Stimulated activated CD8-positive, alpha-beta memory T cell treated with anti-CD3 and anti-CD28 coated beads, Interleukin-12 subunit alpha, Interleukin-12 subunit beta, amount 100 ng/mL, for 1 hour (primary cell): ENCODE results near the gene NFIA.

Experiments
- DNase-seq: peaks from one replicate; pipeline ENCODE4 v3.0.0-alpha.2; 2020; ENCODE audit warnings: low read depth

NFIA gene

GRCh38 chr1:61297887-61298286 is 215.5 kb downstream of the NFIA start:
- DNase-seq: no peak

GRCh38 chr1:61299463-61299862 is 217.1 kb downstream of the NFIA start:
- DNase-seq: no peak

GRCh38 chr1:61300899-61301298 is 218.5 kb downstream of the NFIA start:
- DNase-seq: no peak

DNA sequence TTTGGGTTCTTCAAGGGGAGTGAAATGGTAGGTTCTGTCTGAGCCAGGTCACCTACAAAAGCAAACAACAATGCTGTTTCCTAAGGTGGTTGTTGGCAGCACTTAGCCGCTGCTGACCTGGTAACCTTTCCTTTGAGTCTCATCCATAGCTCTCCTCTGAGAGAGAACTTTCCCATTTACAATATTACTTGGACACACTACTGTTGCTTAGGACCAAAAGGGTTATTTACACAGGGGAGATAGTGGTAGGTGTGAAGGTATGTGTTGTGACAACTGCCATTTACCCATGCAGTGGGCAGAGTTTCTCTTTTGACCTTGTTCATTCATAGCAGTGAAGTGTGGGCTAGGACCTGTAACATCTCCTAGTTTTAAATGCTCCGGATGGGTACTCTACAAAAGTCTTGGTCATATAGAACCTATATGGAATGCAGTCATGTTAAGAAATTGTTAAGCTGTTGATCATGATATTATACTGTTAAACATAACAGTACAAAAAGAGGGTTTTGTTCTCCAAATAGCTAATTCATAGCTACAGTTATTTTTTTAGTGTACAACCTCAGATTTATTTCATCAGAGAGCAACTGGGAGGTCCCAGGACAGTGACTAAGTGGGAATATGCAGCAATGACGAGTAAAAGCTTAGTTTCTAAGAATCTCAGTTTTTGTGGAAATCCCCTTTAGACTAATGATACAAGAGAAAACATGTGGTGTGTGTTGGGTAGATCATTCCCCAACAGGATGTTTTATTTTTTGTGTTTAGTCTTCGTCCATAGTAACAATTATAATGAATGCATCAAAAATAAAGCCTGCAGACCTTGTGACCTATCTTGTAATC is 219.7 kb downstream of the NFIA start:
- DNase-seq: no peak

- DNase-seq: no peak
Measured at GRCh38 chr1:61307422-61308142, 225.2 kb downstream of the NFIA start.

DNA sequence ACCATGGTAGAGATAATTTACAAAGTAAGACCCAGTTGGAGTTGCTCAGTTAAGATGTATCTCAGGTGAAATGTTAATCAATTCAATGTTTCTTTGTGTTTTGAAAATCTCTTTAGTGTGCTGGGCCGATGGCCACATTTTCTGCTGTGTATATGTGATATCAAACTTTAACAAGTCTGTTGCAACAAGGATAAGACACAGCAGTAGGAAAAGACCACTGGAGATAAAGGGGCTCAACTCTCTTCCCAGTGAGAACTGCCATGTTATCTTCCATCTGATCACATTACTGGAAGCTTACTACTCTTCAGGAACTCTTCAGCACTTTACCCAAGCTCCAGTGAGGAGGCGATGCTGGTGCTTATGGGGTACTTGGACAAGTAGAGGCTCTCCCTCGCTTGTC is 227.7 kb downstream of the NFIA start:
- DNase-seq: no peak

- DNase-seq: no peak
Measured at GRCh38 chr1:61310538-61310937, 228.2 kb downstream of the NFIA start.

- no peak for DNase-seq
Measured at GRCh38 chr1:61313906-61314422, 231.6 kb downstream of the NFIA start.

- no peak for DNase-seq
Measured at GRCh38 chr1:61315011-61315410, 232.7 kb downstream of the NFIA start.

DNA sequence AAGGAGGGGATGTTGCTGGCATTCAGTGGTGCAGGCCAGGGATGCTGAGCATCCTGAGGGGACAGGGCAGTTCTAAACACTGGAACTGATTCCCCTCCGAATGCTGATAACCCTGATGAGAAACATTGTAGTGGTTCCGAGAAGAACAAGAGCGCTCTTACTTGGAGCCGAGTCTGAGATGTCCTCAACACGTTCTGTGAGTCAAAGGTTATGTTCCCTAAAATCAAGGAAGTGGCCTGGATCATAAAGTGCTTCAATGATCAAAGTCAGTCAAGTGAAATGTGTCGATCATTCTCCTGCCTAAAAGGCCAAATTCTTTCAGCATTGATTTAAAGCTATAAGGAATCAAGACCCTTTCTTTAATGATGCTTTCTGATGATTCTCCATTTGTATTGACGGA is 234.1 kb downstream of the NFIA start:
- DNase-seq: no peak

DNA sequence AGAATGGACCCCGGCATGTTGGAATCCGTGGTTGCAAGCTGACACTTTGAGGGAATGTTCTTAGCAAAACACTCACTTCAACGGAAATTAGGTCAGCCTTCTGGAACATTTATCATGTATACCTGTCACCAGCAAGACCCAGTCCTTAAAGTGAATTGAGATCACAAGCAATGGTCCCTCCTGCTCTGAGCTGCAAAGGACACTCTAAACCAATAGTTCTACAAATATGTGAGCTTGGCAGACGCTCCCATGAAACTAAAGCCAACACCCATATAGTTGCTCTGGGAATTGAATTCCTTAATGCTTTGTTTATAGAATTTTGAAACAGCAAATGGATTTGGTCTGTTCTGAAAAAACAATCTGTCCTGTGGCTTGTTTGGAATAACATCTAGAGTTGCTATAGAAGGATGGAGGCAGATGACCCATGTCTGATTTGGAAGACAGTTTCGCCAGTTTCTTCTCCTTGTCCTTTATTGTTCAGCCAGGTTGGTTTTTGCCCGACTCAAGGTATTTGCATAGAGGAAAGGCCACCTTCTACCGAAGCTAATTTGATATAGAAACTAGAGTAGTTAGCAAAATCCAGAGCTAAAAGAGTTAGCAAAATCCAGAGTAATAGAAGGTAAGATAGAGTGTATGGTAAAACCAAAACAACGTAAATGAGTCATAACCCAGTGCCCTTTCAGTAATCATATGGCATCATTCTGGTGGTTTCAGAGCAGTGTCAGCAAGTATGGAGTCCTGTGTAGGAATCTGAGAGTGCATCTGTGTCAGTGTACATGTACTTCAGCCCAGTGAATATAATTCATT is 236.2 kb downstream of the NFIA start:
- DNase-seq: no peak

GRCh38 chr1:61320575-61320974 is 238.2 kb downstream of the NFIA start:
- no peak for DNase-seq

DNA sequence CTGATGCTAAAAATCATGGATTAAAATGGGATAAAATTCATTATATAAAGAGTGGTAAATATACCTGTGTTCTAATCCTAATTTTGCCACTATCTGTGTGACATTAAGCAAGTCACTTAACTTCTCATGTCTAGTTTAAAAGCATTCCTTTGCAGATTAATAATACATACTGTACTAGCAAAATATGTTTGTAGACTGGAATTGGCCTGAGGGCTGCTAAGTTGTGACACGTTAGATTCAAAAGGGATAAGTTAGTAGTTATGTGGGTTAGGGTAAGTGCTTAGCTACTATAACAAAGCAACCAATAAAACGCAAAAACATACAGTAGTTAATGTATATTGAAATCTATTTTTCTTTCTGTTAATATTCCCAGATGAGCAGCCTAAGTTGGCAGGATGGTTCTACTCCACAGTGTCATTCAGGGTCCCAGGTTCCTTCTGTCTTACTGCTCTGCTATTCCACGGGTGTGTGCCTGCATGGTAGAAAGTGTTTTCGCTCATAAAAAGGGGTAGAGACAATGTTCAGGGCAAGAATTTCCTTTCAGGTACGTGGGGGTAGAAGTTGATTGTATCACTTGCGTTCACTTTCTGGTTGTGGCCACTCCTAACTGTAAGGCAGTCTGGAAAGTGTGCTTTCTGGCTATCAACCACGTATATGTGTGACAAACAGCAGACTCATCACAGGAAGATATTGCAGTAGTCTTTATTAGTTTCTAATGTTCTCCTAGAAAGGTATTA is 239.8 kb downstream of the NFIA start:
- DNase-seq: no peak

- no peak for DNase-seq
Measured at GRCh38 chr1:61322769-61323168, 240.4 kb downstream of the NFIA start.

DNA sequence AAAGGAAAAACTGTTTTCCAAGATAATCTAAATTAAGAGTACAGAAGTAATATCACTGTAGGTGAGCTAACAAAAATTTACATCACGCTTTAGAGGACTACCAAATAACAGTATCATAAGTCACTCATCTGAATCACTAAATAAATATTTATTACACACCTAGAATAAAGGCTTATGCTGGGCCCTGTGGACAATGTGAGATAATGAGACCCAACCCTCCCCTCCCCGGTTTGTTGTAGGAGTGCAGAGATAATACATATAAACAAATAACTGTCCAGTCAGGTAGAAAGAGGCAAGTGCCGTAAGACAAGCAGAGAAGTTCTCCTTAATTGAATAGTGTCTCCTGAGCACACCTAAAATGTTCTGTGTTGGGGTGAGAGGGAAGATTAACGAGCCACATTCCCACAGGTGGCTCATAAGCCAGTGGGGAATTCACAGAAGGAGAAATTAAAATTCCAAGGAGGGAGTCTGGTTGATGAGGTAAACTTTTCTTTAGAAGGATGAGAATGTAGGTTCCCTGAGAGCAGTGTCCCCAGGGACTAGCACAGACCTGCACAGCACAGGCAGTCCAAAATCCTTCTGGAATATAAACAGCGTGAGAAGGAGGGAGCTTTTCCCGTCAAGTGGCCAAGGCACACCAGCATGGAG is 241.4 kb downstream of the NFIA start:
- no peak for DNase-seq

GRCh38 chr1:61326713-61327112 is 244.4 kb downstream of the NFIA start:
- DNase-seq: no peak

GRCh38 chr1:61327436-61327835 is 245.1 kb downstream of the NFIA start:
- DNase-seq: no peak

GRCh38 chr1:61329556-61329955 is 247.2 kb downstream of the NFIA start:
- DNase-seq: no peak

- DNase-seq: no peak
Measured at GRCh38 chr1:61330018-61330417, 247.7 kb downstream of the NFIA start.

GRCh38 chr1:61330571-61330970 is 248.2 kb downstream of the NFIA start:
- DNase-seq: no peak

- no peak for DNase-seq
Measured at GRCh38 chr1:61332196-61332753, 249.9 kb downstream of the NFIA start.
